ENCODE measurements around the gene KRTAP16-1.
"Not testable (repeated sequence)": the region's sequence is repeated elsewhere in the genome, so short reads cannot be mapped to it uniquely, and the experiment has no call there.

Gene KRTAP16-1

GRCh38 chr17:41301204-41301790 lies 7.8 kb downstream of the KRTAP16-1 start:
- DNase-seq = no peak

GRCh38 chr17:41298458-41299135 lies 10.5 kb downstream of the KRTAP16-1 start:
- no peak for DNase-seq

- DNase-seq = no peak
Observed at GRCh38 chr17:41296846-41297245, 12.3 kb downstream of the KRTAP16-1 start.

DNA sequence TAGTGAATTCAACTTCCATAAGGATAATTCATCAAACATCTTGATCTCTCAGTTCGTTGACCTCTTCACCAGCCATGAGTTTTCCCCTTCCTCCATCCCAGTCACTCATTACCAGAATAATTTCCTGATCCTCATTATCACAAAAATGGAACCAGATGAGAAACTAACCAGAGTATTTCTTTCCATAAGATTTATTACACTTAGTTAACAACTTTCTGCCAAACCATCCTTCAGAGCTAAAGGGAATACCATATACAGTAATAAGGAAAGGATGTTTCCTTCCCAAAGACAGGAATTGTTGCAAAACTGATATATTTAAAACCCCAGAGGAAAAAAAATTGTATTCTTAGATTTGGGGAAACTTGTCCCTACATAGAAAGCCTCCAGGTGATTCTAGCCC lies 15.1 kb downstream of the KRTAP16-1 start:
- no peak for DNase-seq

DNA sequence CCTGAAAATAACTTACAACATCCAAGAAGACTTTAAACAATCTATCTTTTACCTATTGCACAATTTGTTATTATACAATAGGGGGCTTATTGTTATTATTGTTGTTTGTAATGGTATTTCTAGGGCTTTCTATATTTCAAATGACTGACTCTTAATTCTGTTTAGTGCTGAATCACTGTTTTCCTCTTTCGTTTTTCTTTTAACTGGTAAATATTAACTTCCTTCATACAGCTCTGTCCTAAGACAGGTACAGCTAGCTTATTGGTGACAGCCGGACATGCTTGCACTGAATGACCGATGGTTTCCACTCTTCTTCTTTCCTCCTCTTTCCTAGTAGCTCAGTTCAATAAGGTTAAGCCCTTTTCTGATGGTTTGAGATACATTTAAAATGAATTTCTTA lies 22.1 kb downstream of the KRTAP16-1 start:
- no peak for DNase-seq

GRCh38 chr17:41284546-41284945 lies 24.6 kb downstream of the KRTAP16-1 start:
- DNase-seq = no peak

DNA sequence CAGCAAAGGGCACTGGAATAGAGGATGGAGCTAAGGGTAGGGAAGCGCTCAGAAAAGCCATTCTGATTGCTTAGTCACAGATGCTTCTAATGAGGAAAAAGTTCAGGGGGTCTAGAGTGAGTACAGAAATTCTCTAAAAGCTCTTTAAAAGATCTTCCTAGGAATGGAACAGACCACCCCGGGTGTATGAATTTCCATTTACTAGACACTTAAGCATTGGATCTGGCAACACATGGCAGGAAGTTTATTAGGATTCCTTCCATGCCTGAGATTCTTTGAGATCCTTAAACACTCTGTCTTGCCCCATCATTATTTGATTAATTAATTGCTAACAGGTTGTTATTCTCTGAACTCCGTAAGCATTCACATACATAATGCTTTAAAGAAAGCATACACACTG lies 25.1 kb downstream of the KRTAP16-1 start:
- DNase-seq = no peak

- DNase-seq = no peak
Observed at GRCh38 chr17:41278176-41278955, 30.7 kb downstream of the KRTAP16-1 start.

DNA sequence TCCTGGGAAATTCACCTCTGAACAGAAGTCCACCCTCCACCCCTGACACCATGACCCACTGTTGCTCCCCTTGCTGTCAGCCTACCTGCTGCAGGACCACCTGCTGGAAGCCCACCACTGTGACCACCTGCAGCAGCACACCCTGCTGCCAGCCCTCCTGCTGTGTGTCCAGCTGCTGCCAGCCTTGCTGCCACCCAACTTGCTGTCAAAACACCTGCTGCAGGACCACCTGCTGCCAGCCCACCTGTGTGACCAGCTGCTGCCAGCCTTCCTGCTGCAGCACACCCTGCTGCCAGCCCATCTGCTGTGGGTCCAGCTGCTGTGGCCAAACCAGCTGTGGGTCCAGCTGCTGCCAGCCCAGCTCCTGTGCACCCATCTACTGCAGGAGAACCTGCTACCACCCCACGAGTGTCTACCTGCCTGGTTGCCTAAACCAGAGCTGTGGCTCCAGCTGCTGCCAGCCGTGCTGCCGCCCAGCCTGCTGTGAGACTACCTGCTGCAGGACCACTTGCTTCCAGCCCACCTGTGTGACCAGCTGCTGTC lies 33.4 kb downstream of the KRTAP16-1 start, which contains the start of gene KRTAP9-7:
TSS of gene KRTAP9-7 (plus strand) at position 51 of the 543 bp plus-strand sequence. CDS start at position 51, 0 bp downstream.
- DNase-seq = not testable (repeated sequence)

DNA sequence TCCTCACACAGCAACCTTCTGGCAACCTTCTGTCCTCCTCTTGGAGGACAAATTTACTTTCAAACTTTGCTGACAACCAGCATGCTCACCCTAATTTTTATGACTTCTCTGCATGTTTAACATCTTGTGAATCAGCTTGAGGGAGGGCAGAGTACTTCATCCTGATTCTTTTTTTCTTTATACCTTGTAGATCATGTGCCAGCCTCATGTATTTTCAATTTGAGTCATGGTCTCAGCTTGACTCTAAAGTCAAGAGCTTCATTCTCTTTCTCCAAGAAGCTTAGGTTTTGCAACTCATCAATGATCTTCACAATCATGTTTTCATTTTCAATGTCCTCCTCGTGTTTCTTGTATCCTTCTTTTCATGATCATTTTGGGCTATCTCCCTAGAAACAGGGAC lies 37.3 kb downstream of the KRTAP16-1 start:
- no peak for DNase-seq

DNA sequence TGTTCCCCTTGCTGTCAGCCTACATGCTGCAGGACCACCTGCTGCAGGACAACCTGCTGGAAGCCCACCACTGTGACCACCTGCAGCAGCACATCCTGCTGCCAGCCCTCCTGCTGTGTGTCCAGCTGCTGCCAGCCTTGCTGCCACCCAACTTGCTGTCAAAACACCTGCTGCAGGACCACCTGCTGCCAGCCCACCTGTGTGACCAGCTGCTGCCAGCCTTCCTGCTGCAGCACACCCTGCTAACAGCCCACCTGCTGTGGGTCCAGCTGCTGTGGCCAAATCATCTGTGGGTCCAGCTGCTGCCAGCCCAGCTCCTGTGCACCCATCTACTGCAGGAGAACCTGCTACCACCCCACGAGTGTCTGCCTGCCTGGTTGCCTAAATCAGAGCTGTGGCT lies 37.8 kb downstream of the KRTAP16-1 start:
- not testable (repeated sequence) for DNase-seq

- DNase-seq = no peak
Observed at GRCh38 chr17:41267711-41268110, 41.4 kb downstream of the KRTAP16-1 start.

GRCh38 chr17:41265078-41265477 lies 44.0 kb downstream of the KRTAP16-1 start, which contains the start of gene KRTAP9-6:
KRTAP9-6 (plus strand) TSS chr17:41265378; CDS start chr17:41265378, 0 bp downstream.
- DNase-seq = no peak

DNA sequence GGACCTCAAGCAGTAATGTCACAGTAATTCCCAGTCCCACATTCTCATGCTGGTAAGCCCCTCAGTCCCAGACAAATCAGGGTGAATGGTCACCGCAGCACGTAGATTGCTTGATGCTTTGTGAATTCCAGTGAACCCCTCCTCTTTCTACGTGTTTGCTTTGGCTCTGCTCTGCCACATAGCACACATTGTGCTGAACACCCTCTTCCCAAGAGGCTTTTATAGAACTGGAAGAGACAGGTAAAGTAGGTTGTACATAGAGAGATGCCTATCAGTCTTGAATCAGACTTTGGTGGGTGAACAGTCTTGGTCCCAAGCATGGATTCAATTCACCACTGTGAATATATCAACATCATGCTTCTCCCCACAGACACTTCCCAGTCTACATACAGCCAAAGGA lies 44.5 kb downstream of the KRTAP16-1 start:
- no peak for DNase-seq

DNA sequence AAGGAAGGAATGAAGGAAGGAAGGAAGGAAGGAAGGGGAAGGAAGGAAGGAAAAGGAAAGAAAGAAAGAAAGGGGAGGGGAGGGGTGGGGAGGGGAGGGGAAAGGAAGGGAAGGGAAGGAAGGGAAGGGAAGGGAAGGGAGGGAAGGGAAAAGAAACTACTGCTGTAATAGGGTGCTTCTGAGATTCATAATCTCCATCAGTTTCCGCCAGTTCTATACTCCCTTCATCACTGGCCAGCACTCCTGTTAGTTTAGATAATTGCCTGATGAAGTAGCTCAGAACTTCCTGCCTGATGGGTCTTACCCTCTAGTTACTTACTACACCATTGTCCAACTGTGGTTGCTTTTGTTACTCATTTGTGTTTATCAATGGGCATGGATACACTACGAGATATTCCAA lies 45.9 kb downstream of the KRTAP16-1 start:
- DNase-seq = no peak

GRCh38 chr17:41258406-41258805 lies 50.7 kb downstream of the KRTAP16-1 start:
- no peak for DNase-seq
